ENCODE results near the gene CGA. TPM values are rescaled to one million over a fixed set of nuclear protein-coding genes. Genes with fewer than 3 reads are reported as not detected.

CGA gene
- total and polyA plus RNA-seq, 4 donors, result not detected

DNA sequence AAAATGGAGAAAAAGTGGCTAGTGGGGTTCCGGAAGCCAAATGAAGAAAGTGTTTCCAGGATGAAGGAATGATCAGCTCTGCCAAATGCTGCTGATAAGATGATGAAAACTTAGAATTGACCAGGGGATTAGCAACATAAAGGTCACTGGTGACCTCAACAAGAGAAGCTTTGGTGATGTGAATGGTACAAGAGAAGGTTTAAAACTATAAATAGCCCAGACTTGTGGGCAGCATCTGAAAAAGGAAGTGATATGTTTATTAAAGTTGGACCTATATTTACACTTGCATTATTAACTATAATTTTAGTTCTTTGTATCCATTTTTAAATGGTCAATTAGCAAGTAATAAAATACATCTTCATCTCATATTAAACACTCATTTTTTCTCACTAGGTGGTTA, 45.1 kb downstream of the CGA start:
- no peak for TF ChIP-seq RAD21 (IDR thresholded peaks at IDR 0.05)
- no peak for TF ChIP-seq YY1 (IDR thresholded peaks at IDR 0.05)
- TF ChIP-seq FOXA2 (IDR thresholded peaks at IDR 0.05), result no peak
- no peak for TF ChIP-seq FOXA1 (IDR thresholded peaks at IDR 0.05)
- TF ChIP-seq HNF4A (conservative IDR thresholded peaks at IDR 0.05), result no peak
- no peak for TF ChIP-seq TAF1 (conservative IDR thresholded peaks at IDR 0.05)
- TF ChIP-seq RXRA (IDR thresholded peaks at IDR 0.05), result no peak
- TF ChIP-seq HNF4G (IDR thresholded peaks at IDR 0.05), result no peak
- no peak for TF ChIP-seq NR2F2 (IDR thresholded peaks at IDR 0.05)
- TF ChIP-seq, protein P1, sequence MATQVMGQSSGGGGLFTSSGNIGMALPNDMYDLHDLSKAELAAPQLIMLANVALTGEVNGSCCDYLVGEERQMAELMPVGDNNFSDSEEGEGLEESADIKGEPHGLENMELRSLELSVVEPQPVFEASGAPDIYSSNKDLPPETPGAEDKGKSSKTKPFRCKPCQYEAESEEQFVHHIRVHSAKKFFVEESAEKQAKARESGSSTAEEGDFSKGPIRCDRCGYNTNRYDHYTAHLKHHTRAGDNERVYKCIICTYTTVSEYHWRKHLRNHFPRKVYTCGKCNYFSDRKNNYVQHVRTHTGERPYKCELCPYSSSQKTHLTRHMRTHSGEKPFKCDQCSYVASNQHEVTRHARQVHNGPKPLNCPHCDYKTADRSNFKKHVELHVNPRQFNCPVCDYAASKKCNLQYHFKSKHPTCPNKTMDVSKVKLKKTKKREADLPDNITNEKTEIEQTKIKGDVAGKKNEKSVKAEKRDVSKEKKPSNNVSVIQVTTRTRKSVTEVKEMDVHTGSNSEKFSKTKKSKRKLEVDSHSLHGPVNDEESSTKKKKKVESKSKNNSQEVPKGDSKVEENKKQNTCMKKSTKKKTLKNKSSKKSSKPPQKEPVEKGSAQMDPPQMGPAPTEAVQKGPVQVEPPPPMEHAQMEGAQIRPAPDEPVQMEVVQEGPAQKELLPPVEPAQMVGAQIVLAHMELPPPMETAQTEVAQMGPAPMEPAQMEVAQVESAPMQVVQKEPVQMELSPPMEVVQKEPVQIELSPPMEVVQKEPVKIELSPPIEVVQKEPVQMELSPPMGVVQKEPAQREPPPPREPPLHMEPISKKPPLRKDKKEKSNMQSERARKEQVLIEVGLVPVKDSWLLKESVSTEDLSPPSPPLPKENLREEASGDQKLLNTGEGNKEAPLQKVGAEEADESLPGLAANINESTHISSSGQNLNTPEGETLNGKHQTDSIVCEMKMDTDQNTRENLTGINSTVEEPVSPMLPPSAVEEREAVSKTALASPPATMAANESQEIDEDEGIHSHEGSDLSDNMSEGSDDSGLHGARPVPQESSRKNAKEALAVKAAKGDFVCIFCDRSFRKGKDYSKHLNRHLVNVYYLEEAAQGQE (IDR thresholded peaks at IDR 0.05), result no peak
- no peak for TF ChIP-seq SP1 (IDR thresholded peaks at IDR 0.05)
- TF ChIP-seq, protein P2, sequence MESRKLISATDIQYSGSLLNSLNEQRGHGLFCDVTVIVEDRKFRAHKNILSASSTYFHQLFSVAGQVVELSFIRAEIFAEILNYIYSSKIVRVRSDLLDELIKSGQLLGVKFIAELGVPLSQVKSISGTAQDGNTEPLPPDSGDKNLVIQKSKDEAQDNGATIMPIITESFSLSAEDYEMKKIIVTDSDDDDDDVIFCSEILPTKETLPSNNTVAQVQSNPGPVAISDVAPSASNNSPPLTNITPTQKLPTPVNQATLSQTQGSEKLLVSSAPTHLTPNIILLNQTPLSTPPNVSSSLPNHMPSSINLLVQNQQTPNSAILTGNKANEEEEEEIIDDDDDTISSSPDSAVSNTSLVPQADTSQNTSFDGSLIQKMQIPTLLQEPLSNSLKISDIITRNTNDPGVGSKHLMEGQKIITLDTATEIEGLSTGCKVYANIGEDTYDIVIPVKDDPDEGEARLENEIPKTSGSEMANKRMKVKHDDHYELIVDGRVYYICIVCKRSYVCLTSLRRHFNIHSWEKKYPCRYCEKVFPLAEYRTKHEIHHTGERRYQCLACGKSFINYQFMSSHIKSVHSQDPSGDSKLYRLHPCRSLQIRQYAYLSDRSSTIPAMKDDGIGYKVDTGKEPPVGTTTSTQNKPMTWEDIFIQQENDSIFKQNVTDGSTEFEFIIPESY (IDR thresholded peaks at IDR 0.05), result no peak
- TF ChIP-seq, protein P3, sequence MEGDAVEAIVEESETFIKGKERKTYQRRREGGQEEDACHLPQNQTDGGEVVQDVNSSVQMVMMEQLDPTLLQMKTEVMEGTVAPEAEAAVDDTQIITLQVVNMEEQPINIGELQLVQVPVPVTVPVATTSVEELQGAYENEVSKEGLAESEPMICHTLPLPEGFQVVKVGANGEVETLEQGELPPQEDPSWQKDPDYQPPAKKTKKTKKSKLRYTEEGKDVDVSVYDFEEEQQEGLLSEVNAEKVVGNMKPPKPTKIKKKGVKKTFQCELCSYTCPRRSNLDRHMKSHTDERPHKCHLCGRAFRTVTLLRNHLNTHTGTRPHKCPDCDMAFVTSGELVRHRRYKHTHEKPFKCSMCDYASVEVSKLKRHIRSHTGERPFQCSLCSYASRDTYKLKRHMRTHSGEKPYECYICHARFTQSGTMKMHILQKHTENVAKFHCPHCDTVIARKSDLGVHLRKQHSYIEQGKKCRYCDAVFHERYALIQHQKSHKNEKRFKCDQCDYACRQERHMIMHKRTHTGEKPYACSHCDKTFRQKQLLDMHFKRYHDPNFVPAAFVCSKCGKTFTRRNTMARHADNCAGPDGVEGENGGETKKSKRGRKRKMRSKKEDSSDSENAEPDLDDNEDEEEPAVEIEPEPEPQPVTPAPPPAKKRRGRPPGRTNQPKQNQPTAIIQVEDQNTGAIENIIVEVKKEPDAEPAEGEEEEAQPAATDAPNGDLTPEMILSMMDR (IDR thresholded peaks at IDR 0.05; ENCODE audit: low read depth, low read length, missing input control), result no peak
- peaks cover 0 to 3% (median 0%) of the 10 kb centered on the region in 4 donors for H3K27me3 ChIP-seq (ENCODE audit: control insufficient read depth in 4 of 4, insufficient read depth in 4 of 4, low read length in 3 of 4)
- H3K36me3 ChIP-seq (ENCODE audit: control insufficient read depth in 4 of 4, insufficient read depth in 3 of 4, low read depth in 1 of 4, low read length in 3 of 4), result no peaks in the 10 kb centered on the region
- 94% methylated on average over 1 of the region's 1 CpG for WGBS
- H3K9me3 ChIP-seq (ENCODE audit: control insufficient read depth in 4 of 4, low read length in 3 of 4), result no peaks in the 10 kb centered on the region
- no peak overlapping the region for H3K27ac ChIP-seq (ENCODE audit: low read depth in 1 of 2, low read length in 2 of 2)
- no peak overlapping the region for H3K9ac ChIP-seq (ENCODE audit: low read depth in 1 of 2, low read length in 2 of 2)
- DNase-seq (ENCODE audit: low spot score), result no peak
- H3K4me3 ChIP-seq (ENCODE audit: low read depth in 1 of 3, low read length in 3 of 3), result no peak overlapping the region
- no peaks in the 10 kb centered on the region for H3K4me1 ChIP-seq (ENCODE audit: control insufficient read depth in 4 of 4, insufficient read depth in 4 of 4, low read length in 3 of 4)

DNA sequence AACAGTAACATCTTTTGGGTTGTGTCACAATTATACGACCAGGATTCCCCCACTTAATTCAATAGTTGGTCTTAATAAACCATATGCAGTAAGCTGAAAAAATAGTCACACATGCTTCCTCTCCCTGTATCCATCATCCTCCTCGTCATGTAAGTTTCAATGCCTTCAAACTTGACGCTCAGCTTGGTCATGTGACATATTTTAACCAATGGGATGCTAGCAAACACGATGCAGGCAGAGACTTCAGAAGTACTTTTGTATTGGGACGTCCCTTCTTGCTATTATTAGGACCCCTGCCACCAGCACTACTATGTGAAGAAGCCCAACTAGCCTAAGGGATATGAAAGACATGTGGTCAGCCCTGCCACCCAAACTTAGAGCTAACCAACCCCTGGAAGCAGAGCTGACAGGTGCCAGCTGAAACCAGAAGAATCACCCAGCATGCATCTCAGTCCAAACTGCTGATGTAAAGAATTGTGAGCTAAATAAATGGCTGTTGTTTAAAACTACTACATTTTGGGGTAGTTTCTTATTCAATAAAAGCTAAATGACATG, 49.3 kb downstream of the CGA start:
- WGBS, result 54% methylated on average over 5 of the region's 5 CpGs
- Histone ChIP-seq H3K4me1 (ENCODE audit: control insufficient read depth in 4 of 4, insufficient read depth in 4 of 4, low read length in 3 of 4) (no peaks in the 10 kb centered on the region), H3K9me3 (ENCODE audit: control insufficient read depth in 4 of 4, low read length in 3 of 4) (no peaks in the 10 kb centered on the region), H3K4me3 (ENCODE audit: low read depth in 1 of 3, low read length in 3 of 3) (no peak overlapping the region), H3K9ac (ENCODE audit: low read depth in 1 of 2, low read length in 2 of 2) (no peak overlapping the region), H3K27me3 (ENCODE audit: control insufficient read depth in 4 of 4, insufficient read depth in 4 of 4, low read length in 3 of 4) (peaks cover 0 to 3% (median under 1%) of the 10 kb centered on the region in 4 donors), H3K36me3 (ENCODE audit: control insufficient read depth in 4 of 4, insufficient read depth in 3 of 4, low read depth in 1 of 4, low read length in 3 of 4) (no peaks in the 10 kb centered on the region), H3K27ac (ENCODE audit: low read depth in 1 of 2, low read length in 2 of 2) (no peak overlapping the region)
- TF ChIP-seq, protein P1 (IDR thresholded peaks at IDR 0.05), result no peak
- TF ChIP-seq FOXA1 (IDR thresholded peaks at IDR 0.05) (no peak), SP1 (IDR thresholded peaks at IDR 0.05) (no peak), GABPA (IDR thresholded peaks at IDR 0.05 in 1 of 2, conservative IDR thresholded peaks at IDR 0.05 in 1 of 2) (no peak), RAD21 (IDR thresholded peaks at IDR 0.05) (no peak), HNF4A (conservative IDR thresholded peaks at IDR 0.05) (no peak), NR2F2 (IDR thresholded peaks at IDR 0.05) (no peak), EGR1 (IDR thresholded peaks at IDR 0.05; ENCODE audit: low read depth in 2 of 2) (no peak), JUND (IDR thresholded peaks at IDR 0.05) (no peak), YY1 (IDR thresholded peaks at IDR 0.05) (no peak)
- TF ChIP-seq, protein P3 (IDR thresholded peaks at IDR 0.05; ENCODE audit: low read depth, low read length, missing input control), result no peak
- no peak for DNase-seq (ENCODE audit: low spot score)

All from liver (tissue), 9 donors.